Measurements from ENCODE around the gene TRIM44.

Gene TRIM44

GRCh38 chr11:35792148-35792845, 129.7 kb downstream of the TRIM44 start:
- Histone ChIP-seq H2AFZ (ENCODE audit: low read length) (no peak overlapping the region), H3K9me2 (replicated peaks; ENCODE audit: low read depth, low read length) (no peaks in the 10 kb centered on the region), H3K4me3 (ENCODE audit: low read length, poor library complexity, severe bottlenecking) (no peak overlapping the region), H3F3A (ENCODE audit: low read depth) (no peaks in the 10 kb centered on the region), H3K27me3 (ENCODE audit: insufficient read depth, low read length, poor library complexity, severe bottlenecking) (no peaks in the 10 kb centered on the region), H3K79me2 (ENCODE audit: insufficient read depth, low read length) (peaks cover 24% of the 10 kb centered on the region; the same call in 1 of the 2 replicates), H3K4me1 (ENCODE audit: insufficient read depth, low read length, poor library complexity, severe bottlenecking) (peaks cover 9% of the 10 kb centered on the region), H3K9me3 (ENCODE audit: insufficient read depth, low read depth, low read length) (no peaks in the 10 kb centered on the region), H3K36me3 (ENCODE audit: insufficient read depth, low read length) (peaks cover 16% of the 10 kb centered on the region; the same call in 1 of the 2 replicates), H4K20me1 (ENCODE audit: insufficient read depth, low read length, poor library complexity, severe bottlenecking) (no peaks in the 10 kb centered on the region), H3K4me2 (ENCODE audit: low read depth, low read length, poor library complexity, severe bottlenecking) (no peak overlapping the region), H3K9ac (ENCODE audit: low read depth, low read length, poor library complexity, severe bottlenecking) (no peak overlapping the region)
- TF ChIP-seq CTCF (conservative IDR thresholded peaks at IDR 0.05; ENCODE audit: low read length) (no peak), EZH2phosphoT487 (IDR thresholded peaks at IDR 0.05; ENCODE audit: borderline replicate concordance) (no peak)

- no peak for TF ChIP-seq CTCF (conservative IDR thresholded peaks at IDR 0.05; ENCODE audit: low read length)
- H3K9ac ChIP-seq (ENCODE audit: low read depth, low read length, poor library complexity, severe bottlenecking) = no peak overlapping the region
- H3K4me2 ChIP-seq (ENCODE audit: low read depth, low read length, poor library complexity, severe bottlenecking) = no peak overlapping the region
- H3K36me3 ChIP-seq (ENCODE audit: insufficient read depth, low read length) = peaks cover 12% of the 10 kb centered on the region; the same call in 1 of the 2 replicates
- no peaks in the 10 kb centered on the region for H3F3A ChIP-seq (ENCODE audit: low read depth)
- no peaks in the 10 kb centered on the region for H3K9me3 ChIP-seq (ENCODE audit: insufficient read depth, low read depth, low read length)
- no peaks in the 10 kb centered on the region for H3K27me3 ChIP-seq (ENCODE audit: insufficient read depth, low read length, poor library complexity, severe bottlenecking)
- peaks cover 19% of the 10 kb centered on the region; the same call in 1 of the 2 replicates for H3K79me2 ChIP-seq (ENCODE audit: insufficient read depth, low read length)
- no peak overlapping the region for H2AFZ ChIP-seq (ENCODE audit: low read length)
- H3K4me1 ChIP-seq (ENCODE audit: insufficient read depth, low read length, poor library complexity, severe bottlenecking) = peaks cover 9% of the 10 kb centered on the region
- H4K20me1 ChIP-seq (ENCODE audit: insufficient read depth, low read length, poor library complexity, severe bottlenecking) = no peaks in the 10 kb centered on the region
- no peak overlapping the region for H3K4me3 ChIP-seq (ENCODE audit: low read length, poor library complexity, severe bottlenecking)
- H3K9me2 ChIP-seq (replicated peaks; ENCODE audit: low read depth, low read length) = no peaks in the 10 kb centered on the region
Observed at GRCh38 chr11:35792846-35793192, 130.2 kb downstream of the TRIM44 start.

DNA sequence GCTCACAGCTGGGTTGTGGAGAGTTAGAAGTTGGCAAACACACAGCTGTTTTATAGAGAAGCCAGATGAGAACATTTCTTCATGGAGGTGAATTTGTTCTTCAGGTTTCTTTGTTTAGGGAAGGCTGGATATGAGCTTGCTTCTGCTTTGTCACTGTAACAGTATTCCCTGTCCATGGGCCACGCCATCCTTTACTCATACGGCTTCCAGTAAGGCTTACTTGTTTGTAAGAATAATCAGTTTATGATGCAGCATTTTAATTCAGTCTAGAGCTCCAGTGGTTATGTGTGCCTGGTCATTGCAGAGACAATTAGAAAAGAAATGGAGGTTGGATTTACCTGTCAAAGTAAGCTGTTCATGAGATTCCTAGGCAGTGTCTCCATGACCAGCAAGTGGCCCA, 131.8 kb downstream of the TRIM44 start:
- Histone ChIP-seq H3F3A (ENCODE audit: low read depth) (no peaks in the 10 kb centered on the region), H3K4me3 (ENCODE audit: low read length, poor library complexity, severe bottlenecking) (no peak overlapping the region), H3K4me1 (ENCODE audit: insufficient read depth, low read length, poor library complexity, severe bottlenecking) (peaks cover 9% of the 10 kb centered on the region), H3K9me3 (ENCODE audit: insufficient read depth, low read depth, low read length) (no peaks in the 10 kb centered on the region), H2AFZ (ENCODE audit: low read length) (no peak overlapping the region), H3K27me3 (ENCODE audit: insufficient read depth, low read length, poor library complexity, severe bottlenecking) (no peaks in the 10 kb centered on the region), H3K9ac (ENCODE audit: low read depth, low read length, poor library complexity, severe bottlenecking) (no peak overlapping the region), H3K9me2 (replicated peaks; ENCODE audit: low read depth, low read length) (no peaks in the 10 kb centered on the region), H3K4me2 (ENCODE audit: low read depth, low read length, poor library complexity, severe bottlenecking) (no peak overlapping the region), H3K36me3 (ENCODE audit: insufficient read depth, low read length) (peaks cover 12% of the 10 kb centered on the region; the same call in 1 of the 2 replicates), H4K20me1 (ENCODE audit: insufficient read depth, low read length, poor library complexity, severe bottlenecking) (no peaks in the 10 kb centered on the region), H3K79me2 (ENCODE audit: insufficient read depth, low read length) (peaks cover 12% of the 10 kb centered on the region; the same call in 1 of the 2 replicates)
- TF ChIP-seq EZH2phosphoT487 (IDR thresholded peaks at IDR 0.05; ENCODE audit: borderline replicate concordance) (no peak), CTCF (conservative IDR thresholded peaks at IDR 0.05; ENCODE audit: low read length) (no peak)

All from Loucy (cell line).